Measurements from ENCODE around the gene SBNO2.
A peak's percentile ranks its signal among the peaks of the same experiment; 100 is the strongest.

The SBNO2 gene

GRCh38 chr19:1113030-1113985 is 60.8 kb downstream of the SBNO2 start:
- peak; percentile 63 for DNase-seq
- in situ Hi-C loops (cut with HindIII; ENCODE audit: low pct_ligation_motif_present, low pct_unique_long_range_greater_than_20kb, low sequenced_read_pairs): no loop called here

GRCh38 chr19:1112268-1113029 is 61.6 kb downstream of the SBNO2 start:
- in situ Hi-C loops (cut with HindIII; ENCODE audit: low pct_ligation_motif_present, low pct_unique_long_range_greater_than_20kb, low sequenced_read_pairs): no loop called here
- DNase-seq: no peak

GRCh38 chr19:1111641-1112267 is 62.3 kb downstream of the SBNO2 start:
- DNase-seq: no peak
- in situ Hi-C loops (cut with HindIII; ENCODE audit: low pct_ligation_motif_present, low pct_unique_long_range_greater_than_20kb, low sequenced_read_pairs): no loop called here

- no peak for DNase-seq
- in situ Hi-C loops (cut with HindIII; ENCODE audit: low pct_ligation_motif_present, low pct_unique_long_range_greater_than_20kb, low sequenced_read_pairs): no loop called here
Observed at GRCh38 chr19:1110809-1111640, 63.0 kb downstream of the SBNO2 start.

GRCh38 chr19:1109697-1110671 is 64.1 kb downstream of the SBNO2 start:
- no peak for DNase-seq
- in situ Hi-C loops (cut with HindIII; ENCODE audit: low pct_ligation_motif_present, low pct_unique_long_range_greater_than_20kb, low sequenced_read_pairs): no loop called here

- DNase-seq: no peak
- in situ Hi-C loops (cut with HindIII; ENCODE audit: low pct_ligation_motif_present, low pct_unique_long_range_greater_than_20kb, low sequenced_read_pairs): no loop called here
Observed at GRCh38 chr19:1109032-1109551, 65.0 kb downstream of the SBNO2 start.

GRCh38 chr19:1108291-1109031 is 65.6 kb downstream of the SBNO2 start:
- in situ Hi-C loops (cut with HindIII; ENCODE audit: low pct_ligation_motif_present, low pct_unique_long_range_greater_than_20kb, low sequenced_read_pairs): no loop called here
- DNase-seq: no peak

GRCh38 chr19:1107661-1108261 is 66.3 kb downstream of the SBNO2 start:
- in situ Hi-C loops (cut with HindIII; ENCODE audit: low pct_ligation_motif_present, low pct_unique_long_range_greater_than_20kb, low sequenced_read_pairs): no loop called here
- DNase-seq: no peak

GRCh38 chr19:1106841-1107660 is 67.0 kb downstream of the SBNO2 start:
- in situ Hi-C loops (cut with HindIII; ENCODE audit: low pct_ligation_motif_present, low pct_unique_long_range_greater_than_20kb, low sequenced_read_pairs): no loop called here
- DNase-seq: peak; percentile 38

GRCh38 chr19:1105873-1106840 is 67.9 kb downstream of the SBNO2 start:
- in situ Hi-C loops (cut with HindIII; ENCODE audit: low pct_ligation_motif_present, low pct_unique_long_range_greater_than_20kb, low sequenced_read_pairs): no loop called here
- no peak for DNase-seq

GRCh38 chr19:1105008-1105872 is 68.8 kb downstream of the SBNO2 start:
- DNase-seq: peak; percentile 40
- in situ Hi-C loops (cut with HindIII; ENCODE audit: low pct_ligation_motif_present, low pct_unique_long_range_greater_than_20kb, low sequenced_read_pairs): no loop called here

GRCh38 chr19:1104311-1105007 is 69.6 kb downstream of the SBNO2 start:
- DNase-seq: peak; percentile 74
- in situ Hi-C loops (cut with HindIII; ENCODE audit: low pct_ligation_motif_present, low pct_unique_long_range_greater_than_20kb, low sequenced_read_pairs): no loop called here
